NCI-H510A treated with DMSO at 0.1 percent for 48 hours (cell line): ENCODE measurements around the gene TBL1XR1.
"Not testable (repeated sequence)": the region's sequence is repeated elsewhere in the genome, so short reads cannot be mapped to it uniquely, and the experiment has no call there.

Experiments used
- DNase-seq: peaks from one replicate; lab custom pipeline; 2025; lab: John Stamatoyannopoulos, UW

TBL1XR1 gene

DNA sequence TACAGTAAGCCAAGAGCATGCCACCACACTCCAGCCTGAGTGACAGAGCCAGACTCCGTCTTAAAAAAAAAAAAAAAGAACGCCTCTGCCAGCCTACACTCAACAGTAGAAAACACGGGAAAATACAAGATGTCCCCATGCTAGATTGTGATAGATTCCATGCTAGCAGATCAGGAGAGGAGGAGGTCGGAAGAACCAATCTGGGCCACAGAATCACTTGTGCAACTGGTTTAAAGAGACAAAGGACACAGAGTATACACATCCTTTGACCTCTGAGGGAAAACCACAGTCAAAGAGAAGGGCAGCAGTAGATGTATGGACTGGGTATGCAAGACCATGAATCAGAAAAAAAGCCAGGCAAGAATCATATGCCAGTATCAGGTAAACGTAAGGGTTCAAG, 15.9 kb downstream of the TBL1XR1 start:
- DNase-seq: no peak

DNA sequence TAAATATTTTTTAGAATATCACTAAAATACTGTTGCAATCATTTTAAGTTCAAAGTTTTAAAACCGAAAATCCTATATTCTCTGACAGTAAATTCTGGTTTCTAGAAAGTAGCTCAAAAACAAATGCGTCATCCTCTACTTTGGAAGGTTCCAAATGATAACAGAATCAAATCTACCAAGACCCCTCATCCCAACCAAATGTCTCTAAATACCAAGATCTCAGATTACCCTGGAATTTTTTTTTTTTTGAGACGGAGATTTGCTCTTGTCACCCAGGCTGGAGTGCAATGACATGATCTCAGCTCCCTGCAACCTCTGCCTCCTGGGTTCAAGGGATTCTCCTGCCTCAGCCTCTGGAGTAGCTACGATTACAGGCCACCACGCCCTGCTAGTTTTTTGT, 16.8 kb downstream of the TBL1XR1 start:
- DNase-seq: no peak

DNA sequence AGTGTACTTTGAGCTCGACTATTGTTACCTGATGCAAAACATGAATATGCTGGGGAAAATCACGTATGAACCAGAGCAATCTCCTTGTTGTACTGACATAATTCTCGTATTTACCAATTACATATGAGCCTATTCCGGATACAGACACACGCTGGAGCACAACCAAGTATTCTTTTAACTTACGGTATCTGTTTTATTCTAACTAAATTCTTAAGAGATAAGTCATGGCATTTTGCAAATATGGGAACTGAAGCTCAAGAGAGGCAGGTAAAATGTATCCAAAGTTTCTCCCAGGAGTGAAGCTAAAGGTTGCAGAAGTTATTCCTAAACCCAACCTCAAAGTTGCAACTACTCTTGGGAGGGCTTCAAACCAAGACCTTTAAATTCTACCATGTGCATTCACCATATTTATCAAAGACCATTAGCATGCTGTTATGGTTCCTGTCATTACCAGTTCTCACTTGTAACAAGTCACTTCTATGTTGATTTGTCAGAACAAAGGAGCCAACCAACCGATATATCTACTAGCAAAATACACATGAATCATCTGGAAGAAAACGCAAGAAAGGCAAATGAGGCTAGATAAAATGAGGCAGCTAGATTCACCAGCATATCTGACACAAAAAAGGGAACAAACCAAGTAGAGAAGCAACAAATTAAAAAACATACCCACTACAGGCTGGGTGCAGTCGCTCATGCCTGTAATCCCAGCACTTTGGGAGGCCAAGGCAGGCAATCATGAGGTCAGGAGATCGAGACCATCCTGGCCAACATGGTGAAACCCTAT, 17.8 kb downstream of the TBL1XR1 start:
- DNase-seq: no peak

DNA sequence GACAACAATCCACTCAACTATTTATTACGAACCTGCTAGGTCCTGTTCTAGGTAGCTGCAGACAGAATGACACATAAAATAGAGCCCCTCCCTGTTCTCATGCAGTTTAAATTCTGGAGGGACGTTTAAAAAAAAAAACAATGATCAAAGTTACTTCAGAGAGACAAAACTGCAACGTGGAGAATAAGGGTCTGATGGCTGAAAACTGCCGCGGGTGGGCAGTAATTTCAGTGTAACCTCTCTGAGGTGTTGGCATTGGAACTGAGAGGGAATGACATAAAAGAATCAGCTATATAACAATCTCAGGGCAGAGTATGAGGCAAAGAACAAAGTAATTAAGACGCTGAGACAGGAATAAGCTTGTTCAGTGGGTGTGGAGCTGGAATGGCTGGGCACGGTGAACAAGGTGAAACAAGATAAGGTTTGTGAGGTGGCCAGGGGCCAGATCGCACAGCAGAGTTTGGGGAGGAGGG, 19.5 kb downstream of the TBL1XR1 start:
- no peak for DNase-seq

DNA sequence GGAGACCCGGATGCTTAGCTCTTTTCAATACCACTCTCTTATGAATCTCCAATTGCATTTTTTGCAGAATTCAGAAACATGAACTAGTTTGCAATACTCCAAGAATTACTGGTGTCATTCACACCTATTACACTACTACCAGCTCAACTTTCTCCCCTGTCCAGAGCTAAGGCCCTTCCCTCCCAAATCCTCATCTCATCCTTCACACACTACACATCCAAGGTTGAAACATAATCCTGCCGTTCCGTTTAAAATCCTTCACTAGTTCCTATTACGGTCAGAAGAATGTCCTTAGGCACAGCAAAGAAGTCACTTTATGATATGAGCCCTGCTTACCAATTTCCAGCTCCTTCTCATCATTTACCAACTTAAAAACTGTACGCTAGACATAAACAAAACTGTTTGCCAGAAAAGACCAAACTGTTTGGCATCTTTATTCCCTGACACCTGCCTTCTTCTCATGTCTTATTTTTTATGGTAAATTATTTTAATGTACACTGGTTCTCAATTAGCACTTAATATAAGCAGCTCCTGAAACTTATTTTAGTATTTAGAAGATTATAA, 22.6 kb downstream of the TBL1XR1 start:
- no peak for DNase-seq

DNA sequence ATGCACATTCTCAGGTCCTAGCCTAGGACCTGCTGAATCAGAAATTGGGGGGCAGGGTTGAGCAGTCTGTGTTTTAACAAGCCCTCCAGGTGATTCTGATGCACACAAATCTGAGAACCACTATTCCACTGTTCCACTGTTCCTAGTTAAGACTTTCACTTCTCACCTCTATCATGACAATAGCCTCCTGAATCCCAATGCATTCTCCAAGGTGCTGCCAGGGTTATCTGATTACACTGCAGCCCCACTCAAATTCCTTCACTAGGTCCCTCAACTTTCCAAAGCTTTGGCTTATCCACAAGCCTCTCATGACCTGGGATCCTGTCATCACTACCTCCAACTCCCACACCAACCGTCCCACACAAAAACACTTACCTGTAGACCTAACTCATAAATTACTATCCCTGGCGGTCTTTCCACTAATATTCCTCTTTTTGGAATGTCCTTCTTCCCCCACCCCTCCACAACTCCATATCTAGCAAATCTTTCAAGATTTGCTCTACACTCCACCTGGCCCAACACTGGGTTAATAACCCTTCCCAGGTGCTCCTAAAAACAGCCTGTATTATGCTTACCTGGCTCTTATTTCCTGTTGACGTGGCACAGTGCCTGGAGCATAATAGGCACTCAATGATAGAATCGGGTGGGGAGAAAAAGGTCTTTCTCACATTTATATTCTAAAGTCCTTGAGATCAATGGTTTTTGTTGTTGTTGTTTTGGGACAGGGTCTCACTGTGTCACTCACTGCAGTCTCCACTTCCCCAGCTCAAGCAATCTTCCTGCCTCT, 27.2 kb downstream of the TBL1XR1 start:
- DNase-seq: no peak

DNA sequence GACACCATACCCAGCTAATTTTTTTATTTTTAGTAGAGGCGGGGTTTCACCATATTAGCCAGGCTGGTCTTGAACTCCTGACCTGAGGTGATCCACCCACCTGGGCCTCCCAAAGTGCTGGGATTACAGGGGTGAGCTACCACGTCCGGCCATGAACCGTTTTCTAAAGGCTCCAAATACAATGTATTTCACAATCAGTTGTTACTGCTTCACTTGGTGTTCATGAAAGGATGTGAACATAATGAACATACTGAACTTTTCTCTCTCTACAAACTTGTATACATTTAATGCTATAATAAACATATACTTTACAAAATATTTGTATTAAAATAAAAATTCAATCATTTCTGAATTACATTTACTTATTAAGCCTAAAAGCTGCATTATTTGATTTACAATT, 28.9 kb downstream of the TBL1XR1 start:
- no peak for DNase-seq

DNA sequence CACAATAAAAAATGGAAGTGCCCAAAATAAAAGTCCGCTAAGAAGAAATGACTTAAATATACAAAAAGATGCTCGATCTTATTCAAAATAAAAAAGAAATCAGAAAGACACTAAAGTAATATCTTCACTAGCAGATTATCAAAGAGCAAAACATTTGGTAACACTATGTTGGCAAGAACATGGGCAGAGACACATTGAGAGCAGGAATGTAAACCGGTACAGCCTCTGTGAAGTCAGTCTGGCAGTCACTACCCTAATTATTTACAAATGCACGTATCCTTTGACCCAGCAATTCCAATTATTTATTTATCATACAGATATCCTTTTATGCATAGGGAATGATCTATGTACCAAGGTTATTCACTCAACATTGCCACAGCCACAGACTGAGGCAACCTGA, 34.5 kb downstream of the TBL1XR1 start:
- no peak for DNase-seq

DNA sequence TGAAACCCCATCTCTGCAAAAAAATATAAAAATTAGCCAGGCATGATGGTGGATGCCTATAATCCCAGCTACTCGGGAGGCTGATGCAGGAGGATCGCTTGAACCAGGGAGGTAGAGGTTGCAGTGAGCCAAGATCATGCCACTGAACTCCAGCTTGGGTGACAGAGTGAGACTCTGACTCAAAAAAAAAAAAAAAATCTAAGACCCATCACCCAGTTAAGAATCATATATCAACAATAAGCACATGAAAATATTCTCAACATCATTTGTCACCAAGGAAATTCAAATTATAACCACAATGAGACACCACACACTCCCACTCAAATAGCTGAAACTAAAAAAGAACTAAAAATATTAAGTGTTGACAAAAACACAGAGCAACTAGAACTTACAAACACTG, 35.7 kb downstream of the TBL1XR1 start:
- DNase-seq: not testable (repeated sequence)

DNA sequence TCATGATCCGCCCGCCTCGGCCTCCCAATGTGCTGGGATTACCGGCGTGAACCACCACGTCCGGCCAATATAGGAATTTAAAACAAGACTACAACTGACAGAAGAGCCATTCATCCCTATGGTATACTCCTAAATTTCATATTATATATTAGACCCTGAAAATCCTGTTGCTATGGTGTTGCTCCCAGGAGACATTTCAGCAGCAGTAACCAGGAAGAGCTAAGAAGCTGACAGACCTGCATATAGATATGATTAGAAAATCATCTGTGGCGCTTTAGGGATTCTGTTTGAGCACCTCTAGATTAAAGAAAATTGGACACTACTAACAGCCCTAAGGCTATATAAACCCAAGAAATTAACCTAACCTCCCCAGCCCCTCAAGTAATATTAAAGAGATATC, 38.8 kb downstream of the TBL1XR1 start:
- DNase-seq: no peak

DNA sequence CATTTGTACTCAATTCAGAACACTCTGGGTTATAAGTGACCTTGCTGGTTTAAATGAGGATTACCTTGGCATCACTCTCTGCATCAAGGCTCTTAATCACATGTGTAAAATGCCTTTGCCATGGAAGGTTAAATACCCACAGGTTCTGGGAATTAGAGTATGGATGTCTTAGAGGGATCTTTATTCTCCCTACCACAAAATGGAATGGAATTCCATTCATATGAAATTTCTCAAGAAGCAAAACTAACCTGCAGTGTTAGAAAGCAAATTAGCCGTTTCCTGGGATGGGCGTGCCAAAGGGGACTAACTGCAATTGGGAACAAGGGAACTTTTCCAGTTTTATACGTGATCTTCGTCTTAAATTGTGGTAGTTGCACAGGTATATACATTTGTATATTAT, 39.8 kb downstream of the TBL1XR1 start:
- no peak for DNase-seq

DNA sequence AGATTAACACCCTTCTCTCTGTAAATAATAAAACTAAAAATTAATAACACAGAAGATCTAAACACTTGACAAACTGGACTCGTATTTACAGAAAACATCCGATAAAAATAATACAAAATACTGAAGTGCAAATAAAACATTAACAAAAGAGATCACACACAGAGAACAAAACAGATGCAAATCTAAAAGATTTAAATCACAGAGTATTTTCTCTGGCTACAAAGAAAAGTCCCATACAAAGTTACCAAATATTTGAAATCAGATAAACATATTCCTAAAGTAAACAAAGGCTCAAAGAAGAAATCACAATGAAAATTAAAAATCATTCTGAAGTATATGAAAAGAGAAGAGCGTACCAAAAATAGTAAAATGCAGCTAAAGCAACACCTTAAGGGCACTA, 42.5 kb downstream of the TBL1XR1 start:
- DNase-seq: no peak

DNA sequence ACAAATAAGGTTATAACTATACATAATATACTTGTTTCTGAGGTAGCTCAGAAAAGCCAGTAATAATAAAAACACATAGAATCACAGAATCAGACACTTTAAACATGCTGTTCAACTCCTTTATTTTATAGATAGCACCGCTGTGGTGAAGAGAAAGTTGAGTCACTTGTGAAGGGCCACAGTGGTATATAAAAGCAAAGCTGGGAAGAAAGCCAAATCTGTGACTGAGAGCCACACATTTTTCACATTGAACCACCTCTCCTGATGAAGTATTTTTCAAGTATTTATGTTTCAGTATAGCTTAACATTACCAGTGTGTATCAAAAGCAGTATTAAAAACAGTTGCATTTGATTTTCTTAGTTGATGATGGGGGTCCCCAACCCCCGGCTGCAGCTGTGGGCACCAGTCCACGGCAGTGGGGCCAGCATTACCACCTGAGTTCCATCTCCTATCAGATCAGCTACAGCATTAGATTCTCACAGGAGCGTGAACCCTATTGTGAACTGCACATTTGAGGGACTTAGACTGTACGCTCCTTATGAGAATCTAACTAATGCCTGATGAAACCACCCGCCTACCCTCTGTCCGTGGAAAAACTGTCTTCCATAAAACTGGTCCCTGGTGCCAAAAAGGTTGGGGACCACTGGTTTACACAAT, 46.2 kb downstream of the TBL1XR1 start:
- DNase-seq: peak; percentile 76

DNA sequence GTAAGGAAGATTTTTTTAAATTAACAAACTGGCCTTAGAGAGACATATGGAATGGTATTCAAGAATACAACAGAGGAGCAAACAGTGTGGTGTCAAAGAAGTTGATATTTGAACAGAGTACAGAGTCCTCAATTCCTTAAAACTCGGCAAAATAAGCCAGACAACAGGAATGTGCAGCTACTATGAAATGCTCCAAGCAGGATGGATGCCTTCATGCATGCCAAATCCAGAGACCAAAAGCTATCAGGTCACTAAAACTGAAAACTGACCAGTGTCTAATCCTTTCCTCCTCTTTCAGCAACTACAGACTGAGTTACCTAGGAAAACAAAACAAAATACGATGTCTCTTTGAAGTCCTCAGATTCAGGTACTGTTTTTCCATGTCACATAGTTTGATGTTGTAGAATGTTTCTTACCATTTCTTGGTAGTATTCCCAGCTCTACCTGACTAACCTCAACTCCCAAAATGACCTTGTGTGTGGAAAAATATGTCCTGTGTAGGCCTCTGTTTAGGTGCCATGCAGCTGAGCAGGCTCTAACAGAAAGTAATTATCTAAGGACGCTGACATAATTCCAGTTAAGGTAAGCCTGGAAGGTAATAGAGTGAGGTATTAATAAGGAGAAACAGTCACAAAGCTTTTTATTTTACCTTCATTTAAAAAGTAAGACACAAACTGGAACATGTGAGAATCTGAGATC, 46.9 kb downstream of the TBL1XR1 start:
- DNase-seq: no peak

DNA sequence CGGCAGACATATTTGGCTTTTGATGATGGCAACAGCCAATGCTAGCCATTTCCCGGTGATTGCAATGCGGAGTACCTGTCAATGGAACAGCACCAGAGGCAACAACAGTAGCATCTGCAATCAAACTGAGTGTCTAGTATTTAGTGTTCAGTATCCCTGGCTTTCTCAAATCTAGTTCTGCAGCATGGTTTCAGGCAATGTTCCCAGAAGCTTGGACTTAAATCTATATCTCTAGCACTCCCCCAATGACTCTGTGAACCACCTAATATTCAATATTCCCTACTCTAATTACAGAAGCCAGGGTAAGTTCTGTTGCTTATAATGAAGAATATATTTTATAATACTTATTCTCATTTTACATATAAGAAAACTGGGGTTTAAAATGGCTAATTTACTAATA, 48.2 kb downstream of the TBL1XR1 start:
- DNase-seq: no peak

DNA sequence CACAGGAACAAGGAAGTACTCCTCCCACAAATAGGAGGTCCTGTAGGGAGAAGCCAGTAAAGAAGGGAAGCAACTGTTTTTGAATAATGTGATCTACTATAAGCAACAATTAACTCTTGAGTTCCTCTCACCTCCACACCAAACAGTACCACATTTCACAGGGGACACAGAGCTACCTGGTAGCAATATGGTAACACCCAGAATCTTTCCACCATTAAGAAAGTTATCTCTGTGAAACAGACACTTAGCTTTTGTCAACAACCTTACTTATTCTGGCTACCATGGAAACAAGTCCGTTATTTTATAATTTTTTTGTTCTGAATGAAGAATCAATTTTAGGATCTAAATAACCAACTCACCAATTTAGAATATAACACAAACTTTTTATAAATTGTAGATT, 49.5 kb downstream of the TBL1XR1 start:
- no peak for DNase-seq

DNA sequence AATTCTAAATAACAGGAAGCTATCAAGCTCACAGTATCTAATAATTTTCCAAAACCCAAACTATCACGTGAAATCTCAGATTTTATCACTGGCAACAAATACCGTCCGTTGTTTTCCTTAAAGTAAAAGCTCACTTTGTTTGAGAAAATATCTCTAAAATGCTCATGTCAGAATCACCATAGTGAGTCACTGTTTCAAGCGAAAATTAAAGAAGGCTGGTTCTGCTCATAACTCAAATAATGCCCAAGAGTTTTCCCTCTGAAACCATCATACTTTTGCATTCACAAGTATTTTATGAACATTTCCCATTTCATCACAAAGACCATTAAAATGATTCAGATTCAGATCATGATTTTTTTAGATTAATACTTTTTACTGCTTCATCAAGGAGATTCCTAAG, 50.6 kb downstream of the TBL1XR1 start:
- no peak for DNase-seq

DNA sequence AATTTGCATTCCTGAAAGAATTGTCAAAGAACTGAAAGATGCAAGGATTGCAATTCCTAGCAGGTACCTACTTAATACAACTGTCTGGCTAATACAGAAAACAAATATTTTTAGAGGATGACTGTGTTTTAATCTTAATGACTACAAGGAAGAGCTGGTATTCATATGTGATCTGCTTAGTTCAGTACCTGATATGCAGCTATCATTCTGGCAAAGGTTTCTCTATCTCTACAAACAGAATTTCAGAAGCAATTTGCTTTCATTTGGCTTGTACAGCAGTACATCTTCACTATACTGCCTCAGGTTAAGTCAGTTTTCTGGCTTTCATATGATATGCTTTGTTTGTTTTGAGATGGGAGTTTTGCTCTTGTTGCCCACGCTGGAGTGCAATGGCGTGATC, 51.3 kb downstream of the TBL1XR1 start:
- no peak for DNase-seq

DNA sequence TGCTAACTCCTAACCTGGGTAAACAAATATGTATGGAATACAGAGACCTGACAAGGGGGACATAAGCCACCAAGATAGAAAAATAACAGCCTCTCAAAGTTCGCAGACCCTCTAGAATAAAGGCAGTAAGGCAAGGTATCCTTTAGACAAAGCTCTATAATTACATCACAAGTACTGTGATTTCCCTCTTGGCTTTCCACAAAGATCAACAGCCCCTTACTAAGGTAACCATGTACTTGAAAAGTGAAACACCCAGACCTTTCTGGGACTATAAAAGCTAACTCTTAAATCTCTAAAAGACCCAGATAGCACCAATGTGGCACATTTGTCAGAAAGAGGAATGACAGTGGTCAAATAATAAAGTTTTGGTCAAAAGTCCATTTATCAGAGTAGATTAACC, 51.9 kb downstream of the TBL1XR1 start:
- no peak for DNase-seq

DNA sequence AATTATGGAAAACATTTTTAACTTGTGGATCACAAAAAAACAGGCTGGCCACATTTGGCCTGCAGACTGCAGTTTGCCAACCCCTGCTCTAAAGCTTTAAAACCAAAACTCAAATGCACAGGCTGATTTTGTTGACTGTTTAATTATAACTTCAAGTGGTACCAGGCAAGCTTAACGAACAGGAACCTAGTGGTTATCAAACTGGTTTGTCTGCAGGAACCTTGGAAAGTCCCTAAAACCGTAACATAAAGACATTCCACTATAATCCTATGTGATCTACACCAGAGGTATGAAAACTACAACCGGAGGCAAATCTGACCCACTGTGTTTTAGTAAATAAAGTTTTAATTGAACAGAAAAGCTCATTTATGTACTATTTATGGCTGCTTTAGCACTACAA, 52.4 kb downstream of the TBL1XR1 start:
- peak; percentile 18 for DNase-seq

DNA sequence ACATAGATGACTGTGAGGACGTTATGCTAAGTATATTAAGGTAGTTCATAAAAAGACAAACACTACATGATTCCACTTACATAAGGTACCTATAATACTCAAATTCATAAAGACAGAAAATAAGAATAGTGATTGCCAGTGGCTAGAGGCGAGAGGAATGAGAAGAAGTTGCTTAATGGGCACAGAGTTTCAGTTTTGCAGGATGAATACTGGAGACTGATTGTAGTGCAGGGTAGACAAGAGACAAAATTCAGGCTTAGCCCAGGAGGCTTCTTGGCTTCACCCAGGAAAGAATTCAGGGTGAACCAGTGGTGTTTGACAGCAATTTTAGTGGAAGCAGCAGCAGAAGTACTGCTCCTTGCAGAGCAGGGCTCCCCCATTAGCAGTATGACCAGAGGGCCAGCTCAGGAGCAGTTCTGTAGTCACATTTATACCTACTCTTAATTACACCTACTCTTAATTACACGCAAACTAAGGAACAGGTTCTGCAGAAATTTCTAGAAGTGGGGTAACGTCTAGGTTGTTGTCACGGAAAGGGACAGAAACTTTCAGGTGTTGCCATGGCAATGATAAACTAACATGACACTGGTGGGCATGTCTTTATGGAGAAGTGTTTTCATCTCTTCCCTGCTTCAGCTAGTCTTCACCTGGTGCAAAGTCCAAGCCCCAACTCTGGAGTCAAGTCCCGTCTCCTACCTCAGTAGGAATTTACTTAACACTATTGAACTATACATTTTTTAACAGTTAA, 55.2 kb downstream of the TBL1XR1 start:
- no peak for DNase-seq
